C1 segment of cervical spinal cord (tissue), 14 donors: ENCODE measurements around the gene SHLD1.
"Not testable (repeated sequence)": the region's sequence is repeated elsewhere in the genome, so short reads cannot be mapped to it uniquely, and the experiment has no call there.

Experiments used
- DNase-seq, 14 donors: peaks; one replicate each; lab custom pipeline; 2025; lab: John Stamatoyannopoulos, UW

Gene SHLD1

GRCh38 chr20:5780846-5781217 lies 30.6 kb downstream of the SHLD1 start:
- DNase-seq, result no peak

- DNase-seq, result not testable (repeated sequence)
These were observed 31.2 kb downstream of the SHLD1 start for GRCh38 chr20:5781367-5781766.

GRCh38 chr20:5781798-5782750 lies 31.9 kb downstream of the SHLD1 start:
- DNase-seq, result no peak

- no peak for DNase-seq
These were observed 34.5 kb downstream of the SHLD1 start for GRCh38 chr20:5784735-5785134.

- no peak for DNase-seq
These were observed 34.9 kb downstream of the SHLD1 start for GRCh38 chr20:5785146-5785545.

- DNase-seq, result no peak
These were observed 37.0 kb downstream of the SHLD1 start for GRCh38 chr20:5786930-5787795.

GRCh38 chr20:5787796-5788165 lies 37.6 kb downstream of the SHLD1 start:
- no peak for DNase-seq

GRCh38 chr20:5788385-5788895 lies 38.2 kb downstream of the SHLD1 start:
- peak in 10 of 14 donors; percentile 5 to 77 (median 26) for DNase-seq

GRCh38 chr20:5789827-5790226 lies 39.6 kb downstream of the SHLD1 start:
- no peak for DNase-seq

- no peak for DNase-seq
These were observed 43.7 kb downstream of the SHLD1 start for GRCh38 chr20:5793916-5794315.

GRCh38 chr20:5796331-5797040 lies 46.3 kb downstream of the SHLD1 start:
- DNase-seq, result no peak

GRCh38 chr20:5797165-5797564 lies 47.0 kb downstream of the SHLD1 start:
- DNase-seq, result no peak

GRCh38 chr20:5797843-5798462 lies 47.8 kb downstream of the SHLD1 start:
- no peak for DNase-seq

GRCh38 chr20:5803754-5804303 lies 53.6 kb downstream of the SHLD1 start:
- DNase-seq, result not testable (repeated sequence)

GRCh38 chr20:5806457-5807263 lies 56.5 kb downstream of the SHLD1 start:
- DNase-seq, result peak in 1 of 14 donors; percentile 22

- DNase-seq, result no peak
These were observed 57.2 kb downstream of the SHLD1 start for GRCh38 chr20:5807431-5807830.

- no peak for DNase-seq
These were observed 58.7 kb downstream of the SHLD1 start for GRCh38 chr20:5808901-5809300.

- DNase-seq, result no peak
These were observed 59.3 kb downstream of the SHLD1 start for GRCh38 chr20:5809495-5809894.

- DNase-seq, result no peak
These were observed 60.7 kb downstream of the SHLD1 start for GRCh38 chr20:5810800-5811422.

GRCh38 chr20:5811746-5812145 lies 61.5 kb downstream of the SHLD1 start:
- DNase-seq, result no peak
